Measurements from ENCODE around the gene SFSWAP. TPM values are rescaled to one million over a fixed set of nuclear protein-coding genes. Genes with fewer than 3 reads are reported as not detected.
"Not testable (repeated sequence)": the region's sequence is repeated elsewhere in the genome, so short reads cannot be mapped to it uniquely, and the experiment has no call there.

SFSWAP gene
- total and polyA plus RNA-seq, 12 donors: 14.0 to 94.0 (median 29.1) TPM

DNA sequence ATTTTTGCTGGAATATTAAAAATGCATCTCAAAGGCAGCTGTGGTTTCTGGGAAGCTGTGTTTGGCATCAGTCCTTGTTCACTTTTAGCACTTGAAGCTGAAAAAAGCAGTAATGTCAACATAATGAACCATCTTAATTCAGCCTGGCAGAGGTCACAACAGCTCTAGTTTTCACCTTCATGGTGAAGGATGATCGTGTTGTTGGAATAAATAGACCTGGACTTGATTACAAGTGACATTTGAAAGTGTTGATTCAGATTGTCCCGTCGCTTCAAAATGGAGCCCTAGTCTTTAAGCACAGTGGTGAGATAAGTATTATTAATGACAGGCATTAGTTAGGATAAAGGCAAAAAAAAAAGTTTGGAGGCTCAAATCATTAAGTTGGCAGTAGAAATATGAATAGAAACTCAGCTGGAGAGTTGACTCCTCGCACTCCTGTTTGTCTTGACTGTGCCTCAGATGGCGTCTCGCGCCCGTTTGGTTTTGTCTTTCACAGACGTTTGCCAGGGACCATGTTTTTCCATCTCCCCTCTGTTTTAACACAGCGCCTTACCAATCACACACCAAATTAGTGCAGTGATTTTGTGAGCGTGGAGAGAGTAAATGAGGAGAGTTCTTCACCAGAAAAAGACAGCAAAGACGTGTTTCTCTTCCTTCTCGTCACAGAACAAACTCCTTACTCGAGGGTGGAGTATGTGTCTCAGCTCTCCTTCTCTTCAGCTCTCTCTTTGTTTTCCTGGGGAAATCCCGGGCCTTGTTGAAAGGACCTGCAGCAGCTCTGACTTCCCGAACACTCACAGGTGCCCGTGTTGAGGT, 63.9 kb downstream of the SFSWAP start:
- TF ChIP-seq, protein P1, sequence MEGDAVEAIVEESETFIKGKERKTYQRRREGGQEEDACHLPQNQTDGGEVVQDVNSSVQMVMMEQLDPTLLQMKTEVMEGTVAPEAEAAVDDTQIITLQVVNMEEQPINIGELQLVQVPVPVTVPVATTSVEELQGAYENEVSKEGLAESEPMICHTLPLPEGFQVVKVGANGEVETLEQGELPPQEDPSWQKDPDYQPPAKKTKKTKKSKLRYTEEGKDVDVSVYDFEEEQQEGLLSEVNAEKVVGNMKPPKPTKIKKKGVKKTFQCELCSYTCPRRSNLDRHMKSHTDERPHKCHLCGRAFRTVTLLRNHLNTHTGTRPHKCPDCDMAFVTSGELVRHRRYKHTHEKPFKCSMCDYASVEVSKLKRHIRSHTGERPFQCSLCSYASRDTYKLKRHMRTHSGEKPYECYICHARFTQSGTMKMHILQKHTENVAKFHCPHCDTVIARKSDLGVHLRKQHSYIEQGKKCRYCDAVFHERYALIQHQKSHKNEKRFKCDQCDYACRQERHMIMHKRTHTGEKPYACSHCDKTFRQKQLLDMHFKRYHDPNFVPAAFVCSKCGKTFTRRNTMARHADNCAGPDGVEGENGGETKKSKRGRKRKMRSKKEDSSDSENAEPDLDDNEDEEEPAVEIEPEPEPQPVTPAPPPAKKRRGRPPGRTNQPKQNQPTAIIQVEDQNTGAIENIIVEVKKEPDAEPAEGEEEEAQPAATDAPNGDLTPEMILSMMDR (IDR thresholded peaks at IDR 0.05): no peak
- no peak for TF ChIP-seq POLR2A (IDR thresholded peaks at IDR 0.05)
- Histone ChIP-seq H3K9me3 (replicated peaks in 1 of 3) (no peaks in the 10 kb centered on the region), H3K27me3 (no peaks in the 10 kb centered on the region), H3K27ac (no peak overlapping the region), H3K4me1 (replicated peaks in 1 of 2) (no peaks in the 10 kb centered on the region), H3K36me3 (replicated peaks in 1 of 2) (peaks cover 0 to 64% of the 10 kb centered on the region in 2 donors), H3K4me3 (no peak overlapping the region)
- DNase-seq: no peak
- intact Hi-C loops (cut with DNase I): no loop called here
- 86 to 89% (median 87%) methylated on average over 17 of the region's 17 CpGs for WGBS, 4 donors

DNA sequence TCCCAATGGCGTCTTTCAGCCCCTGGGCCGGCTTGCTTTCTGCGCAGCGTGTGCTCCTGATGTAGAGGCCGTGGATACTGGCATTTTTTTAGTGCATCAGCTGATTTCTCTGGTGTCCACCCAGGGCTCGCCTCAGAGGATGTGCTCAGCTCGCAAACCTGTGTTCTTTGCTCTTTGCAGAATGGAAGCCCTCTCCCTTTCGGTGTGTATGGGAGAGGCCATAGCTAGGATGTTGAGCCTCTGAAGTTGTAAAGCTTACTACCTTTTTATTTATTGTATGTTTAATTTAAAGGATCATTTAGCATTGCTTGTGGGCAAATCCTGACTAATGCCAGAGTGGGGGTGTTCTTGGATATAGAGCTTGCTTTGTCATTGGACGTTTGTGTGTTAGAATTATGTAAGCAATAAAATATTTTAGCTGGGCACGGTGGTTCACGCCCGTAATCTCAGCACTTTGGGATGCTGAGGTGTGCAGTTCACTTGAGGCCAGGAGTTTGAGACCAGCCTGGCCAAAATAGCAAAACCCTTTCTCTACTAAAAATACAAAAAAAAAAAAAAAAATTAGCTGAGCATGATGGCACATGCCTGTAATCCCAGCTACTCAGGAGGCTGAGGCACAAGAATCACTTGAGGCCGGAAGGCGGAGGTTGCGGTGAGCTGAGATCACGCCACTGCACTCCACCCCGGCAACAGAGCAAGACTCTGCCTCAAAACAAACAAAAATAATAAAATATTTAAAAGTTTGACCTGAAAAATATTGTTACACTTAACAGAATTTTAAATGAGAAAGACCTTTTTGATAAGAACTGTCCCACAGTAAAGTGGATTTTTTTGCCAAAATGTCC, 64.7 kb downstream of the SFSWAP start:
- H3K4me3 ChIP-seq: no peak overlapping the region
- WGBS, 4 donors: 89 to 95% (median 94%) methylated on average over 17 of the region's 17 CpGs
- TF ChIP-seq, protein P1 (IDR thresholded peaks at IDR 0.05): no peak
- no peak for TF ChIP-seq POLR2A (IDR thresholded peaks at IDR 0.05)
- H3K9me3 ChIP-seq (replicated peaks in 1 of 3): no peaks in the 10 kb centered on the region
- H3K36me3 ChIP-seq (replicated peaks in 1 of 2): peaks cover 0 to 64% of the 10 kb centered on the region in 2 donors
- intact Hi-C loops (cut with DNase I): no loop called here
- no peaks in the 10 kb centered on the region for H3K4me1 ChIP-seq (replicated peaks in 1 of 2)
- DNase-seq: no peak
- H3K27ac ChIP-seq: no peak overlapping the region
- no peaks in the 10 kb centered on the region for H3K27me3 ChIP-seq

DNA sequence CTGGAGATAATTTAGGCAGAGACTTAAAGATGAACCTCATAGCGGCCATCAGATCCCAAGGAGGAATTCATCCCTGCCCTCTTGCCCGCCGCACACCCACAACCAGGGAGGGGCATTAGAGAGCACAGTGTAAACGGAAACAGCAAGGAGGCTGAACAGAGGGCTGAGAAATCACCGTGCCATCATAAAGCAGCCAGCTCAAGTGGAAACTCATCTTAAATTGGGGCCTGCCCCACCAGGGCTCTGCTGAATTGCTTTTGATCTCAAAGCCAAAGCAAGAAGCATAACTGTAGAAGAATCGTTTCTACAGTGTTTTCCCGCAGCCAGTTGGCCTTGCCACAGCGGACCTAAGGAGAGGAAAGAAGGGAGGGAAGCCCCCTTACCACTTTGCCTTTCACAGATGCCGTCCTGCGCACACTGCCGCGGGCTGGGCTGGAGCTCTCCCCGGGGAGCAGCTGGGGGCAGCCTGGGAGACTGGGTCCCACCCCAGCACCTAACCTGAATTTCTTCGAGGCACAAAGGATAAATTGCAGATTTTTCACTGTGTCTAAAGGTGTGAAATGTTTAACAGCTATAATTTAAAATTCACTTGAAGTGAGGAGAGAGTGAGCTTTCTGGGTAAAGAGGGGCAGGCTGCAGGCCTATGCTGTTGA, 65.5 kb downstream of the SFSWAP start:
- no peaks in the 10 kb centered on the region for H3K9me3 ChIP-seq (replicated peaks in 1 of 3)
- WGBS, 4 donors: 83 to 93% (median 88%) methylated on average over 14 of the region's 14 CpGs
- H3K4me1 ChIP-seq (replicated peaks in 1 of 2): no peaks in the 10 kb centered on the region
- peaks cover 0 to 58% of the 10 kb centered on the region in 2 donors for H3K36me3 ChIP-seq (replicated peaks in 1 of 2)
- no peak overlapping the region for H3K4me3 ChIP-seq
- DNase-seq: no peak
- no peak overlapping the region for H3K27ac ChIP-seq
- intact Hi-C loops (cut with DNase I): no loop called here
- no peak for TF ChIP-seq POLR2A (IDR thresholded peaks at IDR 0.05)
- TF ChIP-seq, protein P1 (IDR thresholded peaks at IDR 0.05): no peak
- no peaks in the 10 kb centered on the region for H3K27me3 ChIP-seq

- H3K27ac ChIP-seq; DNase-seq; H3K27me3 ChIP-seq; H3K4me3 ChIP-seq; H3K4me1 ChIP-seq (replicated peaks in 1 of 2); intact Hi-C loops (cut with DNase I); H3K9me3 ChIP-seq (replicated peaks in 1 of 3): not testable (repeated sequence)
- H3K36me3 ChIP-seq (replicated peaks in 1 of 2): peaks cover 0 to 50% of the 10 kb centered on the region in 2 donors
- WGBS, 4 donors: 96 to 99% (median 97%) methylated on average over 9 of the region's 9 CpGs
These were observed 66.4 kb downstream of the SFSWAP start for GRCh38 chr12:131777269-131777668.

Measured in adrenal gland (tissue), 12 donors.